Measurements from ENCODE around the gene INCA1.
A peak's percentile ranks its signal among the peaks of the same experiment; 100 is the strongest.

Gene INCA1

GRCh38 chr17:4947411-4948165, 49.7 kb downstream of the INCA1 start:
- peak; percentile 55 for DNase-seq

- no peak for DNase-seq
Measured at GRCh38 chr17:4947010-4947410, 50.3 kb downstream of the INCA1 start.

GRCh38 chr17:4946312-4946976, 50.9 kb downstream of the INCA1 start:
- no peak for DNase-seq

- no peak for DNase-seq
Measured at GRCh38 chr17:4945944-4946280, 51.4 kb downstream of the INCA1 start.

- no peak for DNase-seq
Measured at GRCh38 chr17:4945176-4945943, 52.0 kb downstream of the INCA1 start.

GRCh38 chr17:4944554-4945175, 52.7 kb downstream of the INCA1 start:
- no peak for DNase-seq

- no peak for DNase-seq
Measured at GRCh38 chr17:4944163-4944553, 53.2 kb downstream of the INCA1 start.

GRCh38 chr17:4942760-4943508, 54.4 kb downstream of the INCA1 start:
- DNase-seq: no peak

- DNase-seq: no peak
Measured at GRCh38 chr17:4941319-4941610, 56.1 kb downstream of the INCA1 start.

- DNase-seq: peak; percentile 36
Measured at GRCh38 chr17:4940555-4941318, 56.6 kb downstream of the INCA1 start.

GRCh38 chr17:4939796-4940554, 57.3 kb downstream of the INCA1 start, which contains the start of the genes RNF167 and SLC25A11:
TSS of gene RNF167 (plus strand) at chr17:4940268. CDS start at chr17:4940910, 642 bp downstream.
TSS of gene SLC25A11 (minus strand) at chr17:4940046. CDS start at chr17:4939910, 136 bp downstream.
- peak; percentile 94 for DNase-seq

GRCh38 chr17:4939546-4939795, 57.9 kb downstream of the INCA1 start:
- DNase-seq: no peak

GRCh38 chr17:4938688-4939545, 58.4 kb downstream of the INCA1 start:
- no peak for DNase-seq

Measured in activated gamma-delta T cell (primary cell).